Activated CD4-positive, CD25-positive, alpha-beta regulatory T cell treated with anti-CD3 and anti-CD28 coated beads, Interleukin-2, amount 50 U/mL, for 24 hours (primary cell): ENCODE data around the gene SHMT1.
"Not testable (repeated sequence)": the region's sequence is repeated elsewhere in the genome, so short reads cannot be mapped to it uniquely, and the experiment has no call there.

Experiments
- ATAC-seq, 2 donors: fragments of 150-1000 bp; cut with Tn5 transposase; one replicate each; pipeline ENCODE4 v1.10.0; 2021; ENCODE audit warnings: mild to moderate bottlenecking in 1 of 2, moderate library complexity in 1 of 2

SHMT1 gene

GRCh38 chr17:18363101-18364049 is at the start of gene SHMT1:
Gene SHMT1, minus strand, starts transcription at chr17:18363550. Its CDS starts 7,569 bp downstream, at chr17:18355981.
- ATAC-seq, result peak; percentile 100

DNA sequence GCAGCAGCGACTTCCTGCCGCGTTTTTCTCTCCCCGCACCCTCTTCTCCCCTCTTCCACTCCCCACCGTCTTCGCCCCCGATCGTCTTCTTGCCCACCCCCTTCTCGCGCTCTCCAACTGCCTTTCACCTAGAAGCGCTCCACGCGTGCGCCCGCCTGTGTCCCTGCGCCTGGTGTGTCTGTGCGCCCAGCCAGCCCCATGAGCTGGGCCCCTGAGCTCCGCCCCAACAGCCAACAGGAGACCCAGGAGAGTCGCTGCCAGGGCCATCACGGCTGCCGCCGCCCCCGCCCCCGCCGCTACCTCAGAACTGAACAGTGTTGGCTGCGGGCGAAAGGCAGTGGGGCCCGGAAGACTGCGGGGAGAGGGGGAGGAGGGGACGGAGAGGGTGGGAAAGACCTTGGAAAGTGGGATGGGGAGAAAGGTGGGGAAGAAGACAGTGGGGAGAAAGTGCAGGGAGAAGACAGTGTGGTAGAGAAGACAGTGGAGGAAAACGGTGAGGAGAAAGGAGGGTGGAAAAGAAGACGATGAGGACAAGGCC is 48.7 kb upstream of the SHMT1 start:
- ATAC-seq, result peak; percentile 99

DNA sequence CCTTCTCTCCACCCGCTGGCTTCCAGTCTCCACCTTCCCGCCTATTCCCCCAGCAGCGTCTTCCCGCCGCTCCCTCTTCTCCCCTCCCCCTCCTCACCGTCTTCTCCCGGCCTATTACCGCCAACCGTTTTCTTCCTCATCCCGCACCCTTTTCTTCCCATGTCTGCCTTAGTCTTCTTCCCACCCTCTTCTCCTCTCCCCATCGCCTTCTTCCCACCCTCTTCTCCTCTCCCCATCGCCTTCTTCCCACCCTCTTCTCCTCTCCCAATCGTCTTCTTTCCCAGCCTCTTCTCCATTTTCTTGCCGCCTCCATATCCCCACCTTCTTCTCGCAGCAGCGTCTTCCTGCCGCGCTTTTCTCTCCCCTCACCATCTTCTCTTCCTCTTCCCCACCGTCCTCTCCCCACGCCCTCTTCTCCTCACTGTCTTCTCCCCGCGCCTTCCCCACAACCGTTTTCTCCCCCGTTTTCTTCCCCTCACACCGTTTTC is 48.1 kb upstream of the SHMT1 start:
- ATAC-seq, result peak; percentile 27 to 39

- not testable (repeated sequence) for ATAC-seq
Observed at GRCh38 chr17:18410736-18411135, 47.4 kb upstream of the SHMT1 start.

GRCh38 chr17:18409321-18409720 is 46.0 kb upstream of the SHMT1 start:
- ATAC-seq, result not testable (repeated sequence)

GRCh38 chr17:18408906-18409305 is 45.6 kb upstream of the SHMT1 start:
- not testable (repeated sequence) for ATAC-seq

DNA sequence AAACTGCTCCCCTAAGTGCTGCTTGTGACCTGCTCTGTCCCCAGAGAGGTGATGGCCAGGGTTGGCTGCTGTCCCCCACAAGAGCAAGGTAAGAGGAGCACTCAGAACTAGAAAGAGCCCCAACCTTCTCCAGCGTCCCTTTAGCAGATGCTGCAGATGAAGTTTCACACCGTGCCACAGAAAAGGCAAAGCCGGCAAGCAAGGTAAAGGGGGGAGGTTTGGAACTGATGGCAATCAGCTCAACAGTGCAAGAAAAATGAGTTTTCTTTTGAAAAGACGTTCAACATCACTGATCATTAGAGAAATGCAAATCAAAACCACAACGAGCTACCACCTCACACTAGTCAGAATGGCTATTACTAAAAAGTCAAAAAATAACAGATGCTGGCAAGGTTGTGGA is 40.3 kb upstream of the SHMT1 start:
- not testable (repeated sequence) for ATAC-seq

DNA sequence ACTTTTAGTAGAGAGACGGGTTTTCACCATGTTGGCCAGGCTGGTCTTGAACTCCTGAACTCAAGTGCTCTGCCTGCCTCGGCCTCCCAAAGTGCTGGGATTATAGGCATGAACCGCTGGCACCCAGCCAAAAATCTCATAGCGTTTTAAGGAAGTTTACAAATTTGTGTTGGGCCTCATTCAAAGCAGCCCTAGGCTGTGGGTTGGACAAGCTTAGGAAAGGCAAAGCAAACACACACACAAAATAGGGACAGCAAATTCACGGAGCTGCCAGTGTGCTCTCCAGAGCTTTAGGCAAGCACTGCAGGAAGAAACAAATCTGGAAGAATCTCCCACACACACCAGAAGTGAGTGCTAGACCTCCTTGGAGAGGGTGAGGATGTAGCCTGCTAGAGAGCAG is 39.8 kb upstream of the SHMT1 start:
- not testable (repeated sequence) for ATAC-seq

GRCh38 chr17:18401872-18402590 is 38.7 kb upstream of the SHMT1 start:
- ATAC-seq, result not testable (repeated sequence)

DNA sequence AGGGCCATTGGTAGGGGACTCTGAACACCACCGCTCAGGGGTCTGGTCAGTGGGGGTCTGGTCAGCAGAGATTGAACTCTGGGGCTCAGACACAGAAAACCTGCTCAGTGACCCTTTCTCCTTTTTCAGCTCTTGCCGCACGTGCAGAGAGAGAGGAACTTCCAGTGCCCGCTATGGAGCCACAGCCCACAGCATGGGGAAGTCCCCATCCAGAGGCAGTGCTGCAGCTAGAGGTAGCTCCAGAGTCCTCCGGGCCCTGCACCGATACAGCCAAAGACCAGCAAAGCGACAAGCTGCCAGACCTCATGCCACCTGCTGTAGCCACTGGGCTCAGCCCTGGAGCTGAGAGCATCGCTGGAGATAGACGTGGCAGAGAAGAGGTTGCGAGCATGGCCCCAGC is 25.4 kb upstream of the SHMT1 start:
- peak; percentile 51 to 58 for ATAC-seq

DNA sequence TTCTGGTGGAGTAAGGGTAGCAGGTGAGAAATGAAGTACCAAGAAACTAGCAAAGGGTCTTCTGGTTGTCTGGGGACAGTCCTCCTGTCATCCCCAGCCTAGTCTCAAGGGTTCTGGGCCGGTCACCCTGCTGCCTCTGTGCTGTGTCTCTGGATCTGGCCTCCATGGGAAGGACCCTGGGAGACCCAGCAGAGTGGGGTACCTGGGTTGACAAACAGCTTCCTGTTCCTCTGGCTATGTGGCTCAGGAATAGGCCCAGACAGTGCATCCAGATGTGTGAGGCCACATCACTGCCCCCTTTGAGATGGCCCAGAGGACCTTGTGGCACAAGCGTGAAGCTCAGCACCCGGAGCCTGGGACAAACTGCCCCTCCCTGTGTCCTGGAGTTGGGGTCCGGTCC is 24.9 kb upstream of the SHMT1 start:
- not testable (repeated sequence) for ATAC-seq

- not testable (repeated sequence) for ATAC-seq
Observed at GRCh38 chr17:18387583-18387982, 24.2 kb upstream of the SHMT1 start.

- ATAC-seq, result not testable (repeated sequence)
Observed at GRCh38 chr17:18384271-18384670, 20.9 kb upstream of the SHMT1 start.

GRCh38 chr17:18383079-18383481 is 19.7 kb upstream of the SHMT1 start:
- ATAC-seq, result peak; percentile 28 to 44

DNA sequence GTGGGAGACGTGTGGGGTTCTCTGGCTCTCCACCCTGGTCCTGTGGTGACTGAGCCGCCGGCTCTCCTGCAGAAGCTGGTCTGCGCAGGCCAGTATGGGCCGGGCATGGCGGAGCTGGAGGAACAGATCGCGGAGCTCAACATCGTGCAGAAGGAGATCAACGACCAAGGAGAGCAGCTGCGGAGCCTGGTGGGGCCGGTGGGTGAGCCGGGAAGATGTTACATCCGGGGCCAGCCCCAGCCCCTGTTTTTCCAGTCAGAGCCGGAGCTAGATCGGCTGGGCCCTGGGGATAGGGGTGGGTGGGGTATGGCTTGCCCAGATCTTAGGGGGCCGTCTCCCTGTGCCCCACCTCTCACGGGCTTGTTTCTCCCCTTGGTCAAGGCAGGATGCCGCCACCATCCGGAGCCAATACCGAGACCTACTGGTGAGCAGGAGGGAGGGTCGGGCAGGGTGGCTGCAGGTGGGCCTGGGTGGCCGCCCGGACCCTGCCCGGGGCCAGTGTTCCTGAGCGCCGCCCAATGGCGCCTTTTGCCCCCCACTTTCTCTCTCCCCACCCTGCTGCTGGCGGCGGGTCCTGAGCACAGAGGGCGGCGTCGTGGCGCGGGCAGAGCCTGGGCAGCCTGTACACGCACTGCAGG is 19.2 kb upstream of the SHMT1 start:
- no peak for ATAC-seq

DNA sequence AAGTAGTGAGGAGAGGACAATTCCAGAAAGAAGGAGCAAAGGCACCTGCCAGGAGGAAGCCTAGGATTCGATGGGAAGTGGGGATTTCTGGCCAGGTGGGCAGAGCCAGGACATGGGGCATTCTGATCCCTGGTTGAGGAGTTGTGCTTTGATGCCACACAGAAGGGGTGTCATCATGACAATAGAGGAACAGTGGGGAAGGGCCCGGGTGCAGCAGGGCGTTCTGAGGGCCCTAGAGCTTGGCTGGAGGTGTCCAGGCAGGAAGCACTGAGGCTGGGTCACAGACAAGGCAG is 18.5 kb upstream of the SHMT1 start:
- no peak for ATAC-seq

GRCh38 chr17:18381158-18381952 is 18.0 kb upstream of the SHMT1 start:
- ATAC-seq, result no peak

- ATAC-seq, result no peak
Observed at GRCh38 chr17:18380471-18381157, 17.3 kb upstream of the SHMT1 start.

DNA sequence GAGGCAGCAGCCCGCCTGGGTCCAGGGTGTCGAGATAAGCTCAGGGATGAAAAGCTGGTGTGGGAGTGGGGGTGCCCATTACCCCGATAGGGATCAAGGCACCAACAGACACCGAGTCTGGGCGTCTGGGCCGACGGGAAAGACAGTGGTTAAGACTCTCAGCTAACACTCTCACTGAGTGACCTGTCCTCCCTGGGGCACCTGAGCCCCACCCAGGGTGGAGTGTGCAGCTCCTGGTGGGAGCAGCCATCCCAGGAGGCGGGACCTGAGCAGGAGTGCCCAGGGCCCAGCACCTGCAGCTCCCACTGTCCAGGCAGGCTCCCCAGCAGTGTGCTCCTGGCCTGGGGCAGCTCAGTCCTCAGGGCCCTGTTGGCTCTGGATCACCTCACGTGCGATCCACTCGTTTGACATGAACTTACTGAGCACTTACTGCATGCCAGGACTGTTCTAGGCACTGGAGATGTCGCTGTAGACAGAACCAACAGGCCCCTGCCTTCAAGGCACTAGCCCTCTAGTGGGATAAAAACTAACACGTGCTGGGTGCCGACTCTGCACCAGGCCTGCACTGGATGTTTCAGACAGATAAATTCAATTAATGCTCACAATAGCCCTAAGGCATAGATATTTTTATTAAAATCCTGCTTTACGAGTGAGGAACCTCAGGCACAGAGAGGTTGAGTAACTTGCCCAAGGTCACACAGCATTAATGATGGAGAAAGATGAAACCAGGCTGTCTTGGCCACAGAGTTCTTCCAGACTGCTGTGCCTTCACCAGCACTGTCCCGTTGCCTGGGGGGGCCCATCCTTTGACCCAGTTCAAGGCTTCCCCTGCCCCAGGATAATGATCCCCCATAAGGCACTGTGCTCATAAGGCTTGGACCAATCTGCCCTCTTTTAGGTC is 16.1 kb upstream of the SHMT1 start:
- ATAC-seq, result no peak

DNA sequence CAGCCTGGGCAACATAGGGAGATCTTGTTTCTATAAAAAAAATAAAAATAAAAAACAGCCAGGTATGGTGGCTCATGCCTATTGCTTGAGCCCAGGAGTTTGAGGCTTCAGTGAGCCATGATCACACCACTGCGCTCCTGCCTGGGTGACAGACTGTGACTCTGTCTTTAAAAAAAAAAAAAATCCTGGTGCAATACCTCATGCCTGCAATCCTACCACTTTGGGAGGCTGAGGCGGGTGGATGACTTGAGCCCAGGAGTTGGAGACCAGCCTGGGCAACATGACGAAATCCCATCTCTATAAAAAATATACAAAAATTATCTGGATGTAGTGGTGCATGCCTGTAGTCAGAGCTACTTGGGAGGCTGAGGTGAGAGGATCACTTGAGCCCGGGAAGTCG is 15.3 kb upstream of the SHMT1 start:
- not testable (repeated sequence) for ATAC-seq

DNA sequence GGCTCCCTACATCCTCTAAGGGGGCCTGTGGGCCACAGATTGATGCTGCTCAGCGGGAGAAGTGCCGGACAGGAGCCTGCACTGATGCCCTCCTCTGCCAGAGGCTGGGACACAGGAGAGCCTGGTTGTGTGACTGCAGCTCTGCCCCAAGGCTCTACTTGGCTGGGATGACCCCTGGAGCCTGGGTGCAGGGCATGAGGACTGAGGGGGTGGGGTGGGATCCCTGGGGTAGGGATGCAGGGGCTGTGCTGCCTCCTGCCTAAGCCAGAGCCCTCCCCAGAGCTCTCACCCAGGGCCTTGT is 14.8 kb upstream of the SHMT1 start:
- no peak for ATAC-seq
